HepG2 (cell line): ENCODE measurements around the gene ABHD3.
"Not testable (repeated sequence)": the region's sequence is repeated elsewhere in the genome, so short reads cannot be mapped to it uniquely, and the experiment has no call there.

Experiments used
- EZH2 ChIP-seq: conservative IDR thresholded peaks from 2 replicates; pipeline ENCODE4 v1.6.1; 2012; ENCODE audit warnings: mild to moderate bottlenecking, low read depth, low read length, moderate library complexity
- REST ChIP-seq, 2 experiments: IDR thresholded peaks; 2 replicates each; pipeline ENCODE4 v1.6.1; 2011 to 2012; ENCODE audit warnings: low read length in 2 of 2, borderline replicate concordance in 1 of 2, low read depth in 1 of 2, mild to moderate bottlenecking in 1 of 2, moderate library complexity in 1 of 2
- SMC3 ChIP-seq: IDR thresholded peaks from 2 replicates; pipeline ENCODE4 v1.6.1; 2011; ENCODE audit warnings: low read length, improper control_type of control experiment
- SRSF1 ChIP-seq: fragments of 200-400 bp; formaldehyde crosslinking; optimal IDR thresholded peaks from 2 replicates; pipeline ENCODE3; 2017; ENCODE audit warnings: mild to moderate bottlenecking, low read depth, low read length, moderate library complexity
- ZNF589 ChIP-seq: sonication (generic); formaldehyde crosslinking; conservative IDR thresholded peaks from 2 replicates; pipeline ENCODE4 v1.8.0; 2022; ENCODE audit warnings: mild to moderate bottlenecking, moderate library complexity, missing genetic modification reagents
- ZNF776 ChIP-seq: sonication (generic); formaldehyde crosslinking; IDR thresholded peaks from 2 replicates; pipeline ENCODE4 v1.4.0; 2020; ENCODE audit warnings: mild to moderate bottlenecking, missing genetic modification reagents
- ZNF777 ChIP-seq: sonication (generic); formaldehyde crosslinking; IDR thresholded peaks from 2 replicates; pipeline ENCODE4 v1.4.0; 2020; ENCODE audit warnings: missing genetic modification reagents
- TF ChIP-seq, protein P1 (sequence below): sonication (generic); formaldehyde crosslinking; IDR thresholded peaks from 2 replicates; pipeline ENCODE4 v1.5.0; 2020; ENCODE audit warnings: mild to moderate bottlenecking, missing genetic modification reagents, moderate library complexity
- TF ChIP-seq, protein P2 (sequence below): sonication (generic); formaldehyde crosslinking; IDR thresholded peaks from 2 replicates; pipeline ENCODE4 v1.4.0; 2020; ENCODE audit warnings: missing genetic modification reagents, mild to moderate bottlenecking, borderline replicate concordance

DNA sequence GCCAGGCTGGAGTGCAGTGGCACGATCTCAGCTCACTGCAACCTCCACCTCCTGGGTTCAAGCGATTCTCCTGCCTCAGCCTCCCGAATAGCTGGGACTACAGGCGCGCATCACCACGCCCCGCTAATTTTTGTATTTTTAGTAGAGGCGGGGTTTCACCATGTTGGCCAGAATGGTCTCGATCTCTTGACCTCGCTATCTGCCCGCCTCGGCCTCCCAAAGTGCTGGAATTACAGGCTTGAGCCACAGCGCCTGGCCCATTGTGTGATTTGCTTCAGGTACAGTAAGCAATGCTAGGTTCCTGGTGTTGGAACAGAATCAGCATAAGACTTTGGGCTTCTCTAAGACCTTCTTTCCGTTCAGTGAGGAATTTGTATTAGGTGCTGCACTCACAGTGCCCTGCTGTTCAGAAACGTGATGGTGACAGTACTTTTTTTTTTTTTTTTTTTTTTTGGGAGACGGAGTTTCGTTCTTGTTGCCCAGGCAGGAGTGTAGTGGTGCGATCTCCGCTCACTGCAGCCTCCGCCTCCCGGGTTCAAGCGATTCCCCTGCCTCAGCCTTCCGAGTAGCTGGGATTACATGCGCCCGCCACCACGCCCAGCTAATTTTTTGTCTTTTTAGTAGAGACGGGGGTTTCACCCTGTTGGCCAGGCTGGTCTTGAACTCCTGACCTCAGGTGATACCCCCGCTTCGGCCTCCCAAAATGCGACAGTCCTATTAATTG lies 93.0 kb downstream of the ABHD3 start:
- TF ChIP-seq, protein P1, sequence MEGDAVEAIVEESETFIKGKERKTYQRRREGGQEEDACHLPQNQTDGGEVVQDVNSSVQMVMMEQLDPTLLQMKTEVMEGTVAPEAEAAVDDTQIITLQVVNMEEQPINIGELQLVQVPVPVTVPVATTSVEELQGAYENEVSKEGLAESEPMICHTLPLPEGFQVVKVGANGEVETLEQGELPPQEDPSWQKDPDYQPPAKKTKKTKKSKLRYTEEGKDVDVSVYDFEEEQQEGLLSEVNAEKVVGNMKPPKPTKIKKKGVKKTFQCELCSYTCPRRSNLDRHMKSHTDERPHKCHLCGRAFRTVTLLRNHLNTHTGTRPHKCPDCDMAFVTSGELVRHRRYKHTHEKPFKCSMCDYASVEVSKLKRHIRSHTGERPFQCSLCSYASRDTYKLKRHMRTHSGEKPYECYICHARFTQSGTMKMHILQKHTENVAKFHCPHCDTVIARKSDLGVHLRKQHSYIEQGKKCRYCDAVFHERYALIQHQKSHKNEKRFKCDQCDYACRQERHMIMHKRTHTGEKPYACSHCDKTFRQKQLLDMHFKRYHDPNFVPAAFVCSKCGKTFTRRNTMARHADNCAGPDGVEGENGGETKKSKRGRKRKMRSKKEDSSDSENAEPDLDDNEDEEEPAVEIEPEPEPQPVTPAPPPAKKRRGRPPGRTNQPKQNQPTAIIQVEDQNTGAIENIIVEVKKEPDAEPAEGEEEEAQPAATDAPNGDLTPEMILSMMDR, result not testable (repeated sequence)
- TF ChIP-seq, protein P2, sequence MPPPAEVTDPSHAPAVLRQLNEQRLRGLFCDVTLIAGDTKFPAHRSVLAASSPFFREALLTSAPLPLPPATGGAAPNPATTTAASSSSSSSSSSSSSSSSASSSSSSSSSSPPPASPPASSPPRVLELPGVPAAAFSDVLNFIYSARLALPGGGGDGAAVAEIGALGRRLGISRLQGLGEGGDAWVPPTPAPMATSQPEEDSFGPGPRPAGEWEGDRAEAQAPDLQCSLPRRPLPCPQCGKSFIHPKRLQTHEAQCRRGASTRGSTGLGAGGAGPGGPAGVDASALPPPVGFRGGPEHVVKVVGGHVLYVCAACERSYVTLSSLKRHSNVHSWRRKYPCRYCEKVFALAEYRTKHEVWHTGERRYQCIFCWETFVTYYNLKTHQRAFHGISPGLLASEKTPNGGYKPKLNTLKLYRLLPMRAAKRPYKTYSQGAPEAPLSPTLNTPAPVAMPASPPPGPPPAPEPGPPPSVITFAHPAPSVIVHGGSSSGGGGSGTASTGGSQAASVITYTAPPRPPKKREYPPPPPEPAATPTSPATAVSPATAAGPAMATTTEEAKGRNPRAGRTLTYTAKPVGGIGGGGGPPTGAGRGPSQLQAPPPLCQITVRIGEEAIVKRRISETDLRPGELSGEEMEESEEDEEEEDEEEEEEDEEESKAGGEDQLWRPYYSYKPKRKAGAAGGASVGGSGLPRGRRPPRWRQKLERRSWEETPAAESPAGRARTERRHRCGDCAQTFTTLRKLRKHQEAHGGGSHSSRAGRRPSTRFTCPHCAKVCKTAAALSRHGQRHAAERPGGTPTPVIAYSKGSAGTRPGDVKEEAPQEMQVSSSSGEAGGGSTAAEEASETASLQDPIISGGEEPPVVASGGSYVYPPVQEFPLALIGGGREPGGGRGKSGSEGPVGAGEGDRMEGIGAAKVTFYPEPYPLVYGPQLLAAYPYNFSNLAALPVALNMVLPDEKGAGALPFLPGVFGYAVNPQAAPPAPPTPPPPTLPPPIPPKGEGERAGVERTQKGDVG (CRISPR knock-in tag), result not testable (repeated sequence)
- TF ChIP-seq SMC3; ZNF777; ZNF589 (CRISPR knock-in tag); SRSF1; EZH2; ZNF776; REST (IDR thresholded peaks at IDR 0.05; ENCODE audit: borderline replicate concordance in 1 of 2, low read depth in 1 of 2, low read length in 2 of 2): not testable (repeated sequence)
